DND-41 (cell line): ENCODE results near the gene ZNF652.

Source experiments
- ATAC-seq: fragments of 200-7000 bp; cut with Tn5 transposase; 3 replicates; pipeline ENCODE4 v1.9.1; 2021; ENCODE audit warnings: low read depth; ENCODE audit not compliant: insufficient read depth
- DNase-seq: peaks from one replicate; pipeline ENCODE4 v3.0.0-alpha.2; 2020
- H2AFZ ChIP-seq: 2 replicates; pipeline ENCODE4 v1.6.0; 2012; ENCODE audit warnings: low read depth, low read length
- H3K27ac ChIP-seq: 2 replicates; pipeline ENCODE4 v1.5.1; 2012; ENCODE audit warnings: low read length, inconsistent platforms
- H3K27me3 ChIP-seq: fragments of 200-600 bp; sonication (generic); 2 replicates; pipeline ENCODE4 v1.6.0; 2012; ENCODE audit warnings: low read length, mild to moderate bottlenecking, inconsistent platforms; ENCODE audit not compliant: insufficient read depth, poor library complexity
- H3K36me3 ChIP-seq: 2 replicates; pipeline ENCODE4 v1.5.1; 2012; ENCODE audit warnings: low read length, inconsistent platforms; ENCODE audit not compliant: insufficient read depth
- H3K4me1 ChIP-seq: 2 replicates; pipeline ENCODE4 v1.5.1; 2012; ENCODE audit warnings: mild to moderate bottlenecking, low read length; ENCODE audit not compliant: insufficient read depth
- H3K4me2 ChIP-seq: 2 replicates; pipeline ENCODE4 v1.6.0; 2012; ENCODE audit warnings: mild to moderate bottlenecking, moderate library complexity, low read length, inconsistent platforms; ENCODE audit not compliant: insufficient read depth
- H3K4me3 ChIP-seq, 2 experiments: fragments of 200-600 bp in 1 of 2; shearing (Covaris generic) in 1 of 2; 2 replicates each; pipeline ENCODE4 v1.5.1; 2012 to 2016; ENCODE audit warnings: inconsistent platforms in 2 of 2, low read length in 2 of 2, mild to moderate bottlenecking in 2 of 2, low read depth in 1 of 2, moderate library complexity in 1 of 2
- H3K79me2 ChIP-seq: 2 replicates; pipeline ENCODE4 v1.6.0; 2012; ENCODE audit warnings: low read length, inconsistent platforms; ENCODE audit not compliant: insufficient read depth
- H3K9ac ChIP-seq: 2 replicates; pipeline ENCODE4 v1.6.0; 2012; ENCODE audit warnings: low read depth, mild to moderate bottlenecking, inconsistent platforms, low read length, moderate library complexity
- H3K9me3 ChIP-seq: 2 replicates; pipeline ENCODE4 v1.5.1; 2012; ENCODE audit warnings: low read length, moderate library complexity, mild to moderate bottlenecking, inconsistent platforms; ENCODE audit not compliant: insufficient read depth, severe bottlenecking
- H4K20me1 ChIP-seq: 2 replicates; pipeline ENCODE4 v1.6.0; 2012; ENCODE audit warnings: low read length; ENCODE audit not compliant: insufficient read depth
- EZH2 ChIP-seq: IDR thresholded peaks from 3 replicates; pipeline ENCODE4 v1.6.1; 2012; ENCODE audit warnings: borderline replicate concordance, low read depth, mild to moderate bottlenecking, moderate library complexity, low read length, inconsistent platforms; ENCODE audit not compliant: severe bottlenecking
- TF ChIP-seq, protein P1 (sequence below): IDR thresholded peaks from 2 replicates; pipeline ENCODE4 v1.5.1; 2012; ENCODE audit warnings: borderline replicate concordance, low read length, moderate library complexity, mild to moderate bottlenecking; ENCODE audit not compliant: poor library complexity, severe bottlenecking; ENCODE audit errors: extremely low read depth

The ZNF652 gene

DNA sequence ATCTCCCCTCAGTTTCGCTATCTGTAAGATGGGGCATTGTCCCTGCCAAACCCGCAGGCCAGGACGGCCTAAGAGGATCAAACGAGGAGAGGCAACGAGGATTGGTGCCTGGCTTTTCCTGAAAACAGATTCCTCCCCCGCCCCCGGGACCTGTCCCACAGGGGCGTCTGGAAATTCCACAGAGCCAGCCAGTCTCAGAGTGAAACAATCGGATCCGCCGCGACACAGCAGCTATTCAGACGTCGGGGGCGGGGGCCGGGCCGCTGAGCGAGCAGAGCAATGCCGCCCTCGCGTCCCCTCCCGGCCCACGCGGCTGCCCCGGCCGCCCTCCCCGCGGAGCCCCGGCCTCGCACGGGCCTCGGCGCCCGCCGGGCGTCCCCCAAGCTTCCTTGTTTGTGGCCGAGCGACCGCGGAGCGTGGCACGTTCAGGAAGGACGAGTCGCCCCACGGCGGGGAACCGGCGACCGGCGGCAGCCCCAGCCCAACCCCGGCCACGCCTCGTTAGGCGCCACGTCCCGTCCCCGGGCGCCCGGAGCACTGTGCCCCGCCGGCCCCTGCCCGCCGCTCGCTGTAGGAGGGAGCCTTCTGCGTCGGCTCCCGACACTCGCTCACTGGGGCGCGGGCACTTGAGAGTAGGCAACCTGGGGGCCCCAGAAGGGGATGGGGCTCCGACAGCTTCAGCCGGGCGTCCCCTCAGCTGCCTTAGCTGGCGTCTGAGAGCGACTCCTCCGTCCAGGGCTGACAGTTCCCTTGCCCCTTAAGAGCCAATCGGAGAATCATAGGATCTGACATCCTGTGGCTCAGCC is 101.8 kb downstream of the ZNF652 start:
- DNase-seq (no peak), ATAC-seq (no peak)
- Histone ChIP-seq H4K20me1 (no peaks in the 10 kb centered on the region), H3K9ac (no peak overlapping the region), H3K4me1 (no peaks in the 10 kb centered on the region), H3K9me3 (no peaks in the 10 kb centered on the region), H3K27ac (no peak overlapping the region), H2AFZ (no peak overlapping the region), H3K79me2 (no peaks in the 10 kb centered on the region), H3K4me2 (no peak overlapping the region), H3K27me3 (no peaks in the 10 kb centered on the region), H3K4me3 (no peak overlapping the region), H3K36me3 (no peaks in the 10 kb centered on the region)
- TF ChIP-seq, protein P1, sequence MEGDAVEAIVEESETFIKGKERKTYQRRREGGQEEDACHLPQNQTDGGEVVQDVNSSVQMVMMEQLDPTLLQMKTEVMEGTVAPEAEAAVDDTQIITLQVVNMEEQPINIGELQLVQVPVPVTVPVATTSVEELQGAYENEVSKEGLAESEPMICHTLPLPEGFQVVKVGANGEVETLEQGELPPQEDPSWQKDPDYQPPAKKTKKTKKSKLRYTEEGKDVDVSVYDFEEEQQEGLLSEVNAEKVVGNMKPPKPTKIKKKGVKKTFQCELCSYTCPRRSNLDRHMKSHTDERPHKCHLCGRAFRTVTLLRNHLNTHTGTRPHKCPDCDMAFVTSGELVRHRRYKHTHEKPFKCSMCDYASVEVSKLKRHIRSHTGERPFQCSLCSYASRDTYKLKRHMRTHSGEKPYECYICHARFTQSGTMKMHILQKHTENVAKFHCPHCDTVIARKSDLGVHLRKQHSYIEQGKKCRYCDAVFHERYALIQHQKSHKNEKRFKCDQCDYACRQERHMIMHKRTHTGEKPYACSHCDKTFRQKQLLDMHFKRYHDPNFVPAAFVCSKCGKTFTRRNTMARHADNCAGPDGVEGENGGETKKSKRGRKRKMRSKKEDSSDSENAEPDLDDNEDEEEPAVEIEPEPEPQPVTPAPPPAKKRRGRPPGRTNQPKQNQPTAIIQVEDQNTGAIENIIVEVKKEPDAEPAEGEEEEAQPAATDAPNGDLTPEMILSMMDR, result no peak
- no peak for TF ChIP-seq EZH2

DNA sequence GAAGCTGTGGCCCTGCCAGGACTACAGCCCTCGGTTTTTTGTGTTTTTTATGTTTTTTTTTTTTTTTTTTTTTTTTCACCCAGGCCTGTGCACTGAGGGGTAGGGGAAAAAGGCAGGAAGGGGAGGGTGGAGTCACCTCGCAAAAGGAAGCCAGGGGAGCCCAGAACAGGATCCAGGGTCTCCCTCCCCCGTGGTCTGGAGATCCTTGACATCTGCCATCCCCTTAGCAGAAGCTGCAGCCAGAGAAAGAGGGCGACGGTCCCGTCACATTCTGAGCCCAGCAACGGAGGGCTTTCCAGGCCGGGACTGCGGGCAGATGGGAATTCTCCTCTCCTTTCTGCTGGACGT is 102.4 kb downstream of the ZNF652 start:
- no peak for TF ChIP-seq EZH2
- TF ChIP-seq, protein P1, result no peak
- Histone ChIP-seq H3K27ac (no peak overlapping the region), H3K4me1 (no peaks in the 10 kb centered on the region), H3K9me3 (no peaks in the 10 kb centered on the region), H3K4me2 (no peak overlapping the region), H3K36me3 (no peaks in the 10 kb centered on the region), H3K4me3 (no peak overlapping the region), H2AFZ (no peak overlapping the region), H3K79me2 (no peaks in the 10 kb centered on the region), H4K20me1 (no peaks in the 10 kb centered on the region), H3K27me3 (no peaks in the 10 kb centered on the region), H3K9ac (no peak overlapping the region)
- ATAC-seq (no peak), DNase-seq (no peak)

DNA sequence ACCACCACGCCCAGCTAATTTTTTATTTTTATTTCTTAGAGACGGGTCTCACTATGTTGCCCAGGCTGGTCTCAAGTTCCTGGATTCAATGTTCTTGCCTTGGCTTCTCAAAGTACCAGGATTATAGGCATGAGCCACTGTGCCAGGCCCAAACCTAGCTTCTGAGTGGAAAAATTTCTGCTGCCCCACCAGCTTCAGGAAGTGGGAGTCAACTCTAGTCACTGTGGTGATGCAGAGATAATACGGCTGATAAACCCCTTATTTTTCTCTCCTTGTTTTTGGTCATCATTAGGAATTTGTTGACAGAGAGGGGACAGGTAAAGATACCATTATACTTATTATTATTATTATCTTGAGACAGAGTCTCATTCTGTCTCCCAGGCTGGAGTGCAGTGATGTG is 103.7 kb downstream of the ZNF652 start:
- Histone ChIP-seq H3K9ac (no peak overlapping the region), H3K36me3 (no peaks in the 10 kb centered on the region), H3K79me2 (no peaks in the 10 kb centered on the region), H3K9me3 (no peaks in the 10 kb centered on the region), H2AFZ (no peak overlapping the region), H3K27ac (no peak overlapping the region), H4K20me1 (no peaks in the 10 kb centered on the region), H3K4me3 (no peak overlapping the region), H3K4me2 (no peak overlapping the region), H3K4me1 (no peaks in the 10 kb centered on the region), H3K27me3 (no peaks in the 10 kb centered on the region)
- no peak for TF ChIP-seq EZH2
- TF ChIP-seq, protein P1, result no peak
- DNase-seq (no peak), ATAC-seq (no peak)
